Measurements from ENCODE around the gene GPR62.

- TF ChIP-seq ATF2 (IDR thresholded peaks at IDR 0.05; ENCODE audit: low read length) (no peak), RAD21 (IDR thresholded peaks at IDR 0.05 in 1 of 2, conservative IDR thresholded peaks at IDR 0.05 in 1 of 2; ENCODE audit: low read depth in 2 of 2, low read length in 2 of 2) (no peak)
These were observed 6.1 kb upstream of the GPR62 start for GRCh38 chr3:51949121-51949520.

Measured in H1 (cell line).